ENCODE measurements around the gene SLC9B2. TPM values are rescaled to one million over a fixed set of nuclear protein-coding genes. Genes with fewer than 3 reads are reported as not detected.

The SLC9B2 gene
- polyA plus RNA-seq, 1 of the 3 experiments (the other 2 are of a cell fraction) = 11.2 TPM

- POLR2A ChIA-PET = no interaction called here
- H3K27me3 ChIP-seq (ENCODE audit: insufficient read depth) = no peaks in the 10 kb centered on the region
- TF ChIP-seq TEAD4 (IDR thresholded peaks at IDR 0.05; ENCODE audit: borderline replicate concordance, insufficient read depth) (no peak), NRF1 (IDR thresholded peaks at IDR 0.05; ENCODE audit: low read depth, low read length) (no peak), EP300 (IDR thresholded peaks at IDR 0.05; ENCODE audit: borderline replicate concordance in 1 of 2, low read depth in 1 of 2, low read length in 1 of 2) (no peak), FOXJ3 (CRISPR knock-in tag; IDR thresholded peaks at IDR 0.05) (no peak), USF2 (IDR thresholded peaks at IDR 0.05; ENCODE audit: borderline replicate concordance, low read depth, low read length) (no peak), PBX3 (IDR thresholded peaks at IDR 0.05) (no peak), MEF2A (IDR thresholded peaks at IDR 0.05; ENCODE audit: borderline replicate concordance, low read depth) (no peak)
- H3K9ac ChIP-seq = no peak overlapping the region
- H3K4me2 ChIP-seq = no peak overlapping the region
- no peak overlapping the region for H3K27ac ChIP-seq (ENCODE audit: low read depth in 2 of 2, low read length in 1 of 2)
- CTCF ChIA-PET = interaction anchor here (1.1 to 1.2 kb wide), 2 partner anchors 11 to 67 kb away, joined by 3 to 4 read pairs; no protein-coding TSS in a partner anchor
- H2AFZ ChIP-seq (ENCODE audit: low read depth) = no peak overlapping the region
- no peak overlapping the region for H3K4me3 ChIP-seq (ENCODE audit: low read depth in 2 of 2, low read length in 1 of 2)
- no peaks in the 10 kb centered on the region; a peak in 1 of 4 replicates for H3K4me1 ChIP-seq (ENCODE audit: control insufficient read depth in 1 of 2, insufficient read depth in 2 of 2, low read depth in 1 of 2, low read length in 1 of 2)
- H3K9me3 ChIP-seq = no peaks in the 10 kb centered on the region
- H3K9me2 ChIP-seq = no peaks in the 10 kb centered on the region
- no peaks in the 10 kb centered on the region for H3K79me2 ChIP-seq (ENCODE audit: insufficient read depth)
- H4K20me1 ChIP-seq (ENCODE audit: insufficient read depth) = no peaks in the 10 kb centered on the region
- WGBS (ENCODE audit: low lambda C conversion rate) = 98% methylated on average over 3 of the region's 3 CpGs
- no peak for DNase-seq
- peaks cover 4% of the 10 kb centered on the region for H3F3A ChIP-seq (replicated peaks; ENCODE audit: insufficient read depth)
- H3K36me3 ChIP-seq (replicated peaks in 1 of 2; ENCODE audit: control insufficient read depth in 1 of 2, insufficient read depth in 2 of 2, low read length in 1 of 2) = peaks cover 22 to 33% of the 10 kb centered on the region in 2 experiments
Observed at GRCh38 chr4:103024996-103025395, 51.6 kb downstream of the SLC9B2 start.

GRCh38 chr4:103021120-103021519, 55.4 kb downstream of the SLC9B2 start:
- peaks cover 4% of the 10 kb centered on the region for H3F3A ChIP-seq (replicated peaks; ENCODE audit: insufficient read depth)
- H3K27ac ChIP-seq (ENCODE audit: low read depth in 2 of 2, low read length in 1 of 2) = no peak overlapping the region
- H3K4me1 ChIP-seq (ENCODE audit: control insufficient read depth in 1 of 2, insufficient read depth in 2 of 2, low read depth in 1 of 2, low read length in 1 of 2) = peaks cover 0 to 2% of the 10 kb centered on the region in 2 experiments; a peak in 1 of 4 replicates
- no peaks in the 10 kb centered on the region for H4K20me1 ChIP-seq (ENCODE audit: insufficient read depth)
- 95% methylated on average over 2 of the region's 2 CpGs for WGBS (ENCODE audit: low lambda C conversion rate)
- no peaks in the 10 kb centered on the region for H3K79me2 ChIP-seq (ENCODE audit: insufficient read depth)
- H3K9ac ChIP-seq = no peak overlapping the region
- H3K9me2 ChIP-seq = no peaks in the 10 kb centered on the region
- H2AFZ ChIP-seq (ENCODE audit: low read depth) = no peak overlapping the region
- H3K4me3 ChIP-seq (ENCODE audit: low read depth in 2 of 2, low read length in 1 of 2) = no peak overlapping the region
- peaks cover 9 to 15% of the 10 kb centered on the region in 2 experiments for H3K36me3 ChIP-seq (replicated peaks in 1 of 2; ENCODE audit: control insufficient read depth in 1 of 2, insufficient read depth in 2 of 2, low read length in 1 of 2)
- CTCF ChIA-PET = no interaction called here
- DNase-seq = no peak
- POLR2A ChIA-PET = no interaction called here
- no peaks in the 10 kb centered on the region for H3K27me3 ChIP-seq (ENCODE audit: insufficient read depth)
- no peaks in the 10 kb centered on the region for H3K9me3 ChIP-seq
- H3K4me2 ChIP-seq = no peak overlapping the region
- TF ChIP-seq MEF2A (IDR thresholded peaks at IDR 0.05; ENCODE audit: borderline replicate concordance, low read depth) = no peak
- TF ChIP-seq IRF3 (IDR thresholded peaks at IDR 0.05; ENCODE audit: low read depth, low read length) = no peak
- no peak for TF ChIP-seq RXRA (IDR thresholded peaks at IDR 0.05; ENCODE audit: borderline replicate concordance, low read depth)
- TF ChIP-seq EZH2phosphoT487 (IDR thresholded peaks at IDR 0.05; ENCODE audit: borderline replicate concordance, low read depth) = no peak
- no peak for TF ChIP-seq MXI1 (IDR thresholded peaks at IDR 0.05; ENCODE audit: low read depth, low read length)
- TF ChIP-seq YY1 (IDR thresholded peaks at IDR 0.05; ENCODE audit: low read depth) = no peak
- no peak for TF ChIP-seq NFIC (IDR thresholded peaks at IDR 0.05; ENCODE audit: borderline replicate concordance)
- TF ChIP-seq FOXJ3 (CRISPR knock-in tag; IDR thresholded peaks at IDR 0.05) = no peak
- no peak for TF ChIP-seq JUND (IDR thresholded peaks at IDR 0.05)
- TF ChIP-seq POLR2AphosphoS5 (IDR thresholded peaks at IDR 0.05; ENCODE audit: low read depth, low read length) = no peak
- TF ChIP-seq GATA2 (CRISPR knock-in tag; IDR thresholded peaks at IDR 0.05) = no peak
- no peak for TF ChIP-seq CHD2 (IDR thresholded peaks at IDR 0.05; ENCODE audit: low read length, partially characterized antibody)
- TF ChIP-seq ZBTB33 (IDR thresholded peaks at IDR 0.05; ENCODE audit: borderline replicate concordance, low read depth) = no peak
- TF ChIP-seq SIN3A (IDR thresholded peaks at IDR 0.05; ENCODE audit: borderline replicate concordance, low read depth, low read length) = no peak
- no peak for TF ChIP-seq TAF1 (IDR thresholded peaks at IDR 0.05; ENCODE audit: borderline replicate concordance, low read depth, low read length)
- no peak for TF ChIP-seq USF1 (IDR thresholded peaks at IDR 0.05; ENCODE audit: borderline replicate concordance, low read depth)
- no peak for TF ChIP-seq PBX3 (IDR thresholded peaks at IDR 0.05)
